Panc1 (cell line): Measurements from ENCODE around the gene CLIC4. TPM values are rescaled to one million over a fixed set of nuclear protein-coding genes. Genes with fewer than 3 reads are reported as not detected.
"Not testable (repeated sequence)": the region's sequence is repeated elsewhere in the genome, so short reads cannot be mapped to it uniquely, and the experiment has no call there.

Experiments used
- ATAC-seq: fragments of 200-7000 bp; cut with Tn5 transposase; 2 replicates; pipeline ENCODE4 v1.9.1; 2020; ENCODE audit warnings: mild to moderate bottlenecking, moderate library complexity
- BruUV-seq: library from RNA; stranded (reverse); fragments of 400-500 nt; replicated peaks from 2 replicates; lab custom pipeline; 2021; lab: Mats Ljungman, UMichigan
- CTCF ChIA-PET: fragments of 300-600 bp; sonication (Branson Sonifier 250); formaldehyde crosslinking; loops from one replicate; lab custom pipeline; 2022; ENCODE audit warnings: antibody characterized with exemption; lab: Charles Lee
- POLR2A ChIA-PET: fragments of 300-600 bp; sonication (Branson Sonifier 250); formaldehyde crosslinking; loops from one replicate; lab custom pipeline; 2022; ENCODE audit warnings: antibody characterized with exemption; lab: Charles Lee
- DNase-seq: peaks from one replicate; pipeline ENCODE4 v3.0.0-alpha.2; 2010; ENCODE audit warnings: low read depth, low spot score
- H3K27ac ChIP-seq: 2 replicates; pipeline ENCODE4 v1.5.1; 2011; ENCODE audit warnings: mild to moderate bottlenecking, low read length, inconsistent platforms
- H3K27me3 ChIP-seq: fragments of 200-500 bp; sonication (Bioruptor generic); 2 replicates; pipeline ENCODE4 v1.6.0; 2014; ENCODE audit warnings: low read length, inconsistent platforms; ENCODE audit not compliant: control insufficient read depth, insufficient read depth
- H3K36me3 ChIP-seq: fragments of 200-500 bp; sonication (Bioruptor generic); 2 replicates; pipeline ENCODE4 v1.5.1; 2014; ENCODE audit warnings: inconsistent platforms, mild to moderate bottlenecking, low read length, moderate library complexity; ENCODE audit not compliant: control insufficient read depth, insufficient read depth
- H3K4me1 ChIP-seq: 2 replicates; pipeline ENCODE4 v1.5.1; 2011; ENCODE audit warnings: inconsistent platforms, mild to moderate bottlenecking, low read length, moderate library complexity; ENCODE audit not compliant: control insufficient read depth, insufficient read depth
- H3K4me3 ChIP-seq, 2 experiments: 2 replicates each; pipeline ENCODE4 v1.5.1; 2011 to 2012; ENCODE audit warnings: low read depth in 2 of 2, low read length in 2 of 2, mild to moderate bottlenecking in 2 of 2, inconsistent platforms in 1 of 2, moderate library complexity in 1 of 2
- H3K9me3 ChIP-seq: fragments of 200-500 bp; sonication (Bioruptor generic); 2 replicates; pipeline ENCODE4 v1.5.1; 2014; ENCODE audit warnings: low read depth, mild to moderate bottlenecking, inconsistent platforms, low read length, moderate library complexity; ENCODE audit not compliant: control insufficient read depth, insufficient read depth
- POLR2AphosphoS5 ChIP-seq: IDR thresholded peaks from 2 replicates; pipeline ENCODE4 v1.6.1; 2012; ENCODE audit warnings: mild to moderate bottlenecking, low read depth, low read length, moderate library complexity
- SIN3A ChIP-seq: IDR thresholded peaks from 2 replicates; pipeline ENCODE4 v1.6.1; 2012; ENCODE audit warnings: low read depth, mild to moderate bottlenecking, low read length, moderate library complexity, borderline replicate concordance; ENCODE audit not compliant: insufficient read depth
- TCF7L2 ChIP-seq: IDR thresholded peaks from 2 replicates; pipeline ENCODE4 v1.6.1; 2011; ENCODE audit warnings: mild to moderate bottlenecking, low read depth, low read length, inconsistent platforms
- in situ Hi-C: cut with HindIII; loops from 2 replicates; pipeline ENCODE4 v1.10.0; 2016; ENCODE audit warnings: low sequenced_read_pairs, low pct_unique_long_range_greater_than_20kb
- intact Hi-C: fragments of 100-400 bp; cut with micrococcal nuclease; formaldehyde crosslinking; loops from one replicate; pipeline ENCODE4 v1.10.0; 2022; ENCODE audit not compliant: unreplicated experiment
- total RNA-seq: library from RNA; stranded (reverse); gene quantifications from one replicate; pipeline ENCODE4 v1.2.1, GENCODE V29; 2021; ENCODE audit not compliant: unreplicated experiment
- TF ChIP-seq, protein P1 (sequence below): fragments of 450-650 bp; IDR thresholded peaks from 2 replicates; pipeline ENCODE4 v1.5.1; 2017; ENCODE audit warnings: mild to moderate bottlenecking
- TF ChIP-seq, protein P2 (sequence below), 2 experiments: IDR thresholded peaks; 2 replicates each; pipeline ENCODE4 v1.6.1; 2011 to 2012; ENCODE audit warnings: low read depth in 2 of 2, control low read depth in 1 of 2, low read length in 1 of 2, mild to moderate bottlenecking in 1 of 2, moderate library complexity in 1 of 2; ENCODE audit not compliant: insufficient read depth in 1 of 2

The CLIC4 gene
- total RNA-seq, 1 experiment from 2014 or later = 123 TPM

DNA sequence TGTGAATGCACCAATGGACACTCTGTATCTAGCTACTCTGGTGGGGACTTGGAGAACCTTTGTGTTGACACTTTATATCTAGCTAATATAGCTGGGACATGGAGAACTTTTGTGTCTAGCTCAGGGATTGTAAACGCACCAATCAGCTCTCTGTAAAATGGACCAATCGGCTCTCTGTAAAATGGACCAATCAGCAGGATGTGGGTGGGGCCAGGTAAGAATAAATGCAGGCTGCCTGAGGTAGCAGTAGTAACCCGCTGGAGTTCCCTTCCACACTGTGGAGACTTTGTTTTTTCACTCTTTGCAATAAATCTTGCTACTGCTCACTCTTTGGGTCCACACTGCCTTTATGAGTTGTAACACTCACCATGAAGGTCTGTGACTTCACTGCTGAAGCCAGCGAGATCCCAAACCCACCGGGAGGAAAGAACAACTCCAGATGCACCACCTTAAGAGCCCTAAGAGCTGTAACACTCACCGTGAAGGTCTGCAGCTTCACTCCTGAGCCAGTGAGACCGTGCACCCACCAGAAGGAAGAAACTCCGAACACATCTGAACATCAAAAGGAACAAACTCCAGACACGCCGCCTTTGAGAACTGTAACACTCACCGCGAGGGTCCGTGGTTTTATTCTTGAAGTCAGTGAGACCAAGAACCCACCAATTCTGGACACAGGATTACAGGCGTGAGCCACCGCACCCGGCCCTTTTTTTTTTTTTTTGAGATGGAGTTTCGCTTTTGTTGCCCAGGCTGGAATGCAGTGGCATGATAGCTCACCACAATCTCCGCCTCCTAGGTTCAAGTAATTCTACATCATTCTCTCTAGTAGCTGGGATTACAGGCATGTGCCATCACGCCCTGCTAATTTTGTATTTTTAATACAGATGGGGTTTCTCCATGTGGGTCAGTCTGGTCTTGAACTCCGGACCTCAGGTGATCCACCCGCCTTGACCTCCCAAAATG, 22.9 kb upstream of the CLIC4 start:
- H3K27me3 ChIP-seq, POLR2A ChIA-PET, ATAC-seq, intact Hi-C loops, H3K36me3 ChIP-seq, H3K9me3 ChIP-seq, BruUV-seq, DNase-seq, in situ Hi-C loops: not testable (repeated sequence)
- Histone ChIP-seq H3K4me3 (peak overlapping the region; percentile 26 to 59), H3K27ac (peak overlapping the region; percentile 67), H3K4me1 (peaks cover 14% of the 10 kb centered on the region)
- CTCF ChIA-PET = interaction anchor here (0.5 to 1.0 kb wide), 5 partner anchors 8 to 453 kb away, joined by 3 to 10 read pairs (median 5); no protein-coding TSS in a partner anchor
- peak; percentile 51; the same call in 1 of the 2 replicates for TF ChIP-seq TCF7L2

DNA sequence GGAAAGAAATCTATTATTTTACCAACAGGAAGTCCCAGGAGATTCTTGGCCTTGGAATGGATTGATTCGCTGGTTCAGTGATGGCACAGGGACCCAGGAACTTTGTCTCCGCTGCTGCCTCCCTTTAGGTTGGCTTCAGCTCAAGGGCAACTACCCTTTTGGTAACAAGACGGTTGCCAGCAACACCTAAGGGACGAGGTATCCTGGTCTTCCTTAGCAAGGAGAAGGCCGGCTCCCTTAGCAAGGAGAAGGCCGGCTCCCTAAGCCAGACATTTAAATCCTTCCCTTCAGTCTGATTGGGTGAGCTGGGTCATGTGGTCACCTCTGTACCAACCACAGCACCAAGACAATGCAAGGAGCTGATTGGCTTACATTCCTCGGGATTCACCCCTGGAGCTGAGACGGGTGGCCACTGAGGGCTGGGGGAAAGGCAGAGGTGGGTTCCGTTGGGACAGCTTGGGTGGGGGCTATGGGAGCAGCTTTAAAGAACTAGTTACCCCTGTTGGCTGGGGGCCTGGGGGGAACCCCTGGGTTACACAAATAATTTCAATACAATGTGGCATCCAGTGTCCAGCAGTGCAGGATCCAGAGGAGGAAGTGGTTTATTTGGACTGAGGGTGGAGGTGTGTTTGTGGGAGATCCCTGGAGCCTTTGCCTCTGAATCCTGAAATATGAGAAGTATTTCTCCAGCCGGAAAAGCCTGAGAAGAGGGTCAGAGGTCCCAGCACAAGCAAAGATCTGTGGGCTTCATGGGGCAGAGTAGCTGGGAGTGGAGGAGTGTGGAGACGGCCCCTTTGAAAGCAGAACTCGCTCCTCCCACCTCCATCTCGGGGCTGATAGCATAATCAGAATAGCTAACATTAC, 20.7 kb upstream of the CLIC4 start:
- DNase-seq (no peak), ATAC-seq (peak; percentile 67)
- no peak for TF ChIP-seq POLR2AphosphoS5
- TF ChIP-seq SIN3A = no peak
- TF ChIP-seq, protein P1, sequence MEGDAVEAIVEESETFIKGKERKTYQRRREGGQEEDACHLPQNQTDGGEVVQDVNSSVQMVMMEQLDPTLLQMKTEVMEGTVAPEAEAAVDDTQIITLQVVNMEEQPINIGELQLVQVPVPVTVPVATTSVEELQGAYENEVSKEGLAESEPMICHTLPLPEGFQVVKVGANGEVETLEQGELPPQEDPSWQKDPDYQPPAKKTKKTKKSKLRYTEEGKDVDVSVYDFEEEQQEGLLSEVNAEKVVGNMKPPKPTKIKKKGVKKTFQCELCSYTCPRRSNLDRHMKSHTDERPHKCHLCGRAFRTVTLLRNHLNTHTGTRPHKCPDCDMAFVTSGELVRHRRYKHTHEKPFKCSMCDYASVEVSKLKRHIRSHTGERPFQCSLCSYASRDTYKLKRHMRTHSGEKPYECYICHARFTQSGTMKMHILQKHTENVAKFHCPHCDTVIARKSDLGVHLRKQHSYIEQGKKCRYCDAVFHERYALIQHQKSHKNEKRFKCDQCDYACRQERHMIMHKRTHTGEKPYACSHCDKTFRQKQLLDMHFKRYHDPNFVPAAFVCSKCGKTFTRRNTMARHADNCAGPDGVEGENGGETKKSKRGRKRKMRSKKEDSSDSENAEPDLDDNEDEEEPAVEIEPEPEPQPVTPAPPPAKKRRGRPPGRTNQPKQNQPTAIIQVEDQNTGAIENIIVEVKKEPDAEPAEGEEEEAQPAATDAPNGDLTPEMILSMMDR = no peak
- TF ChIP-seq, protein P2, sequence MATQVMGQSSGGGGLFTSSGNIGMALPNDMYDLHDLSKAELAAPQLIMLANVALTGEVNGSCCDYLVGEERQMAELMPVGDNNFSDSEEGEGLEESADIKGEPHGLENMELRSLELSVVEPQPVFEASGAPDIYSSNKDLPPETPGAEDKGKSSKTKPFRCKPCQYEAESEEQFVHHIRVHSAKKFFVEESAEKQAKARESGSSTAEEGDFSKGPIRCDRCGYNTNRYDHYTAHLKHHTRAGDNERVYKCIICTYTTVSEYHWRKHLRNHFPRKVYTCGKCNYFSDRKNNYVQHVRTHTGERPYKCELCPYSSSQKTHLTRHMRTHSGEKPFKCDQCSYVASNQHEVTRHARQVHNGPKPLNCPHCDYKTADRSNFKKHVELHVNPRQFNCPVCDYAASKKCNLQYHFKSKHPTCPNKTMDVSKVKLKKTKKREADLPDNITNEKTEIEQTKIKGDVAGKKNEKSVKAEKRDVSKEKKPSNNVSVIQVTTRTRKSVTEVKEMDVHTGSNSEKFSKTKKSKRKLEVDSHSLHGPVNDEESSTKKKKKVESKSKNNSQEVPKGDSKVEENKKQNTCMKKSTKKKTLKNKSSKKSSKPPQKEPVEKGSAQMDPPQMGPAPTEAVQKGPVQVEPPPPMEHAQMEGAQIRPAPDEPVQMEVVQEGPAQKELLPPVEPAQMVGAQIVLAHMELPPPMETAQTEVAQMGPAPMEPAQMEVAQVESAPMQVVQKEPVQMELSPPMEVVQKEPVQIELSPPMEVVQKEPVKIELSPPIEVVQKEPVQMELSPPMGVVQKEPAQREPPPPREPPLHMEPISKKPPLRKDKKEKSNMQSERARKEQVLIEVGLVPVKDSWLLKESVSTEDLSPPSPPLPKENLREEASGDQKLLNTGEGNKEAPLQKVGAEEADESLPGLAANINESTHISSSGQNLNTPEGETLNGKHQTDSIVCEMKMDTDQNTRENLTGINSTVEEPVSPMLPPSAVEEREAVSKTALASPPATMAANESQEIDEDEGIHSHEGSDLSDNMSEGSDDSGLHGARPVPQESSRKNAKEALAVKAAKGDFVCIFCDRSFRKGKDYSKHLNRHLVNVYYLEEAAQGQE (IDR thresholded peaks at IDR 0.05; ENCODE audit: insufficient read depth in 1 of 2, low read depth in 2 of 2, low read length in 1 of 2) = no peak
- peak; percentile 36; the same call in 1 of the 2 replicates for TF ChIP-seq TCF7L2
- ChIA-PET POLR2A (interaction anchor here (0.6 kb wide), 1 partner anchor 875 kb away, joined by 9 read pairs; no protein-coding TSS in a partner anchor), CTCF (interaction anchor here (0.6 to 1.7 kb wide), 3 partner anchors 44 to 132 kb away, joined by 3 to 11 read pairs (median 9); no protein-coding TSS in a partner anchor)
- no peaks in the 10 kb centered on the region for H3K36me3 ChIP-seq
- H3K4me3 ChIP-seq = peak overlapping the region in 1 of 2 experiments; percentile 13; a peak in 1 of 4 replicates
- peaks cover 14% of the 10 kb centered on the region for H3K4me1 ChIP-seq
- no TSS peak for BruUV-seq
- H3K27ac ChIP-seq = peak overlapping the region; percentile 74
- no peaks in the 10 kb centered on the region for H3K9me3 ChIP-seq
- intact Hi-C loops = no loop called here
- no peaks in the 10 kb centered on the region for H3K27me3 ChIP-seq
- in situ Hi-C loops = no loop called here
